IPS-18a (cell line): ENCODE results near the gene TLL2.

ENCODE experiments used
- H3K27ac ChIP-seq: one replicate; pipeline ENCODE4 v1.5.1; 2013; ENCODE audit warnings: low read length
- H3K27me3 ChIP-seq: one replicate; pipeline ENCODE4 v1.6.1; 2013; ENCODE audit warnings: mild to moderate bottlenecking, low read length; ENCODE audit not compliant: control insufficient read depth, insufficient read depth
- H3K36me3 ChIP-seq: one replicate; pipeline ENCODE4 v1.6.1; 2013; ENCODE audit warnings: low read depth, low read length; ENCODE audit not compliant: control insufficient read depth
- H3K4me1 ChIP-seq: one replicate; pipeline ENCODE4 v1.6.1; 2013; ENCODE audit warnings: low read depth, low read length; ENCODE audit not compliant: control insufficient read depth
- H3K4me3 ChIP-seq: one replicate; pipeline ENCODE4 v1.5.1; 2013; ENCODE audit warnings: low read length
- H3K9ac ChIP-seq: one replicate; pipeline ENCODE4 v1.6.1; 2013; ENCODE audit warnings: mild to moderate bottlenecking, low read length, moderate library complexity
- H3K9me3 ChIP-seq: one replicate; pipeline ENCODE4 v1.6.1; 2013; ENCODE audit warnings: low read depth, low read length; ENCODE audit not compliant: control insufficient read depth

TLL2 gene

GRCh38 chr10:96491303-96491702 lies 22.4 kb downstream of the TLL2 start:
- no peak overlapping the region for H3K27ac ChIP-seq
- no peaks in the 10 kb centered on the region for H3K36me3 ChIP-seq
- H3K4me3 ChIP-seq: no peak overlapping the region
- no peaks in the 10 kb centered on the region for H3K27me3 ChIP-seq
- no peaks in the 10 kb centered on the region for H3K9me3 ChIP-seq
- no peaks in the 10 kb centered on the region for H3K4me1 ChIP-seq
- H3K9ac ChIP-seq: no peak overlapping the region

GRCh38 chr10:96488161-96488935 lies 25.4 kb downstream of the TLL2 start:
- Histone ChIP-seq H3K27me3 (no peaks in the 10 kb centered on the region), H3K9me3 (no peaks in the 10 kb centered on the region), H3K9ac (no peak overlapping the region), H3K36me3 (no peaks in the 10 kb centered on the region), H3K4me1 (no peaks in the 10 kb centered on the region), H3K27ac (no peak overlapping the region), H3K4me3 (no peak overlapping the region)

GRCh38 chr10:96482815-96483588 lies 30.7 kb downstream of the TLL2 start:
- Histone ChIP-seq H3K9ac (no peak overlapping the region), H3K36me3 (no peaks in the 10 kb centered on the region), H3K27ac (no peak overlapping the region), H3K27me3 (no peaks in the 10 kb centered on the region), H3K4me1 (no peaks in the 10 kb centered on the region), H3K4me3 (no peak overlapping the region), H3K9me3 (no peaks in the 10 kb centered on the region)

- Histone ChIP-seq H3K27ac (no peak overlapping the region), H3K4me1 (no peaks in the 10 kb centered on the region), H3K36me3 (no peaks in the 10 kb centered on the region), H3K9me3 (no peaks in the 10 kb centered on the region), H3K4me3 (no peak overlapping the region), H3K27me3 (no peaks in the 10 kb centered on the region), H3K9ac (no peak overlapping the region)
These were observed 35.4 kb downstream of the TLL2 start for GRCh38 chr10:96478355-96478754.

DNA sequence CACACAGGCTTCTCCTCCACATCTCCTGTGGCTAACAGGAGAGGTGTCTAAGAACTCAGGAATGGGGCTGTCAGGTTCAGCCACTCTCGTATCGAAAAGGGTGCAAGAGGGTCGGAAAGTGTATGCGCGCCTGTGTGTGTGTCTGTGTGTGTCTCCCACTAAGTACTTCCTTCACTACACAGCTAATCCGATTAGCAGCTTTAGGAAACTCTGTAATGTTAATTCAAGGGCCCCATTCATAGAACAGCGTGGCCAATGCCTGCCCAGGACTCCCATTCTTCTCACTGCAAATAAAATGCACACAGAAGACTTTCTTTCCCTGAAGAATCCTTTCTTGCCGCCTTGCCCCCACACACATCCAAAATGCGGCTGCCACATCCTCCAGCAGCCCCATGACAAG lies 39.9 kb downstream of the TLL2 start:
- Histone ChIP-seq H3K4me1 (peaks cover 4% of the 10 kb centered on the region), H3K9ac (no peak overlapping the region), H3K4me3 (no peak overlapping the region), H3K27ac (no peak overlapping the region), H3K9me3 (no peaks in the 10 kb centered on the region), H3K27me3 (no peaks in the 10 kb centered on the region), H3K36me3 (no peaks in the 10 kb centered on the region)

DNA sequence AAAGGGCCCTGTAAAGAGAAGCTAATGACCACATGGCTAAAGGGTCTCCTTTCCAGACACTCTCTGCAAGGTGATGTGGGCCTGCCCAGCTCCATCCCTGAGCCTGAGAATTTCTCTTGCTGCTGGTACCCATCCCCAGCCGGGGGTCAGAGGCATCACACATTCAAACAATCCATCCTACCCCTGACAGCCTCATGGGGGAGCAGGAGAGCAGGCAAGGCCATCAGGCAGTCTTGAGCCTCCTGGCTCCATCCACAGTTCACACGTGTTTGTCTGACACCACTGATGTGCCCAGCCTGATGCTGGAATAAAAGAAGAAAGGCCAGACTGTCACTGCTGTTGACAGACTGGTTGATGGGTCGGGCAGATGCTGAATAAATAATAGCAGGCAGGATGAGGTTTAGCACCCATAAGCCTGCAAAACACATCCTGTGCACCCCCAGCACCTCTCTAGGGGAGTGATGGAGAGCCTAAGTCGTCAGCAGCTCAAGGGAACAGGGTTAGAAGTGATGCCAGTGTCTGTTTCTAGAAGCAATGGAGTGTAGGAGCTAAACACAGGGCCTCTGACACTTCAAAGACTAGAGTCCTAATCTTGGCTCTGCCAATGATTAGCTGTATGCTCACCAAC lies 43.5 kb downstream of the TLL2 start:
- Histone ChIP-seq H3K4me1 (peaks cover 4% of the 10 kb centered on the region), H3K9me3 (no peaks in the 10 kb centered on the region), H3K27me3 (no peaks in the 10 kb centered on the region), H3K27ac (no peak overlapping the region), H3K9ac (no peak overlapping the region), H3K4me3 (no peak overlapping the region), H3K36me3 (no peaks in the 10 kb centered on the region)

GRCh38 chr10:96468845-96469244 lies 44.9 kb downstream of the TLL2 start:
- Histone ChIP-seq H3K9ac (no peak overlapping the region), H3K36me3 (no peaks in the 10 kb centered on the region), H3K9me3 (no peaks in the 10 kb centered on the region), H3K27me3 (no peaks in the 10 kb centered on the region), H3K4me1 (peaks cover 4% of the 10 kb centered on the region), H3K27ac (no peak overlapping the region), H3K4me3 (no peak overlapping the region)

DNA sequence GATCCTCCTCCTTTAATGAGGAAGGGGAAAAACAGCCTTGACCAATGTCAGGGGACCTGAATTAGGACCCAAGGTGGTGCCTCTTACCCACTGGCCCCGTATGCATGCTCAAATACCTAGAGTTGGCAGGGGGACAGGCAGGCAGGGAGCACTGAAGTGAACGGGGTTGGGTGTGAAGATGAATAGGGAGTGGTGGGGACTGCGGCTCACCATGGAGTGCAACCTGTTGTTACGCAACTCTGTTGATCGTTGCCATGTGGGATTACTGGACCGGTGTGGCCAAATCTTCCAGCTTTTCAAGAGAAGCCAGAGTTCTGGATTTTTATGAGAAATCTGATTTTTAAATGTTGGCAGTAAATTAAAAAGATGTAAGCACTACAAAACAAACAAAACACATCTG lies 48.1 kb downstream of the TLL2 start:
- H3K4me3 ChIP-seq: no peak overlapping the region
- H3K27me3 ChIP-seq: no peaks in the 10 kb centered on the region

GRCh38 chr10:96463562-96463961 lies 50.2 kb downstream of the TLL2 start:
- H3K4me3 ChIP-seq: no peak overlapping the region

More for the DNA sequence above, 48.1 kb downstream of the TLL2 start:
- no peak overlapping the region for H3K27ac ChIP-seq
- H3K9ac ChIP-seq: no peak overlapping the region
- no peaks in the 10 kb centered on the region for H3K9me3 ChIP-seq
- H3K4me1 ChIP-seq: peaks cover 4% of the 10 kb centered on the region
- no peaks in the 10 kb centered on the region for H3K36me3 ChIP-seq

GRCh38 chr10:96462606-96463151 lies 51.0 kb downstream of the TLL2 start:
- Histone ChIP-seq H3K27ac (no peak overlapping the region), H3K9me3 (no peaks in the 10 kb centered on the region), H3K4me3 (no peak overlapping the region), H3K27me3 (no peaks in the 10 kb centered on the region), H3K9ac (no peak overlapping the region), H3K4me1 (no peaks in the 10 kb centered on the region), H3K36me3 (no peaks in the 10 kb centered on the region)

More at GRCh38 chr10:96463562-96463961, 50.2 kb downstream of the TLL2 start:
- no peaks in the 10 kb centered on the region for H3K27me3 ChIP-seq
- H3K36me3 ChIP-seq: no peaks in the 10 kb centered on the region
- no peaks in the 10 kb centered on the region for H3K4me1 ChIP-seq
- no peak overlapping the region for H3K27ac ChIP-seq
- no peak overlapping the region for H3K9ac ChIP-seq
- H3K9me3 ChIP-seq: no peaks in the 10 kb centered on the region

GRCh38 chr10:96460316-96460715 lies 53.4 kb downstream of the TLL2 start:
- no peaks in the 10 kb centered on the region for H3K4me1 ChIP-seq
- no peak overlapping the region for H3K27ac ChIP-seq
- no peaks in the 10 kb centered on the region for H3K36me3 ChIP-seq
- no peak overlapping the region for H3K4me3 ChIP-seq
- no peaks in the 10 kb centered on the region for H3K27me3 ChIP-seq
- H3K9me3 ChIP-seq: no peaks in the 10 kb centered on the region
- H3K9ac ChIP-seq: no peak overlapping the region
